HL-60/S4 treated with retinoic acid at 250 ng/mL for 4 days and 3 days (cell line): ENCODE data around the gene CNPY4.

Experiments used
- in situ Hi-C: fragments of 300-500 bp; cut with MboI; formaldehyde crosslinking; loops from 2 replicates; pipeline ENCODE4 v1.7.0; 2022; ENCODE audit warnings: low sequenced_read_pairs

Gene CNPY4, protein sequence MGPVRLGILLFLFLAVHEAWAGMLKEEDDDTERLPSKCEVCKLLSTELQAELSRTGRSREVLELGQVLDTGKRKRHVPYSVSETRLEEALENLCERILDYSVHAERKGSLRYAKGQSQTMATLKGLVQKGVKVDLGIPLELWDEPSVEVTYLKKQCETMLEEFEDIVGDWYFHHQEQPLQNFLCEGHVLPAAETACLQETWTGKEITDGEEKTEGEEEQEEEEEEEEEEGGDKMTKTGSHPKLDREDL

DNA sequence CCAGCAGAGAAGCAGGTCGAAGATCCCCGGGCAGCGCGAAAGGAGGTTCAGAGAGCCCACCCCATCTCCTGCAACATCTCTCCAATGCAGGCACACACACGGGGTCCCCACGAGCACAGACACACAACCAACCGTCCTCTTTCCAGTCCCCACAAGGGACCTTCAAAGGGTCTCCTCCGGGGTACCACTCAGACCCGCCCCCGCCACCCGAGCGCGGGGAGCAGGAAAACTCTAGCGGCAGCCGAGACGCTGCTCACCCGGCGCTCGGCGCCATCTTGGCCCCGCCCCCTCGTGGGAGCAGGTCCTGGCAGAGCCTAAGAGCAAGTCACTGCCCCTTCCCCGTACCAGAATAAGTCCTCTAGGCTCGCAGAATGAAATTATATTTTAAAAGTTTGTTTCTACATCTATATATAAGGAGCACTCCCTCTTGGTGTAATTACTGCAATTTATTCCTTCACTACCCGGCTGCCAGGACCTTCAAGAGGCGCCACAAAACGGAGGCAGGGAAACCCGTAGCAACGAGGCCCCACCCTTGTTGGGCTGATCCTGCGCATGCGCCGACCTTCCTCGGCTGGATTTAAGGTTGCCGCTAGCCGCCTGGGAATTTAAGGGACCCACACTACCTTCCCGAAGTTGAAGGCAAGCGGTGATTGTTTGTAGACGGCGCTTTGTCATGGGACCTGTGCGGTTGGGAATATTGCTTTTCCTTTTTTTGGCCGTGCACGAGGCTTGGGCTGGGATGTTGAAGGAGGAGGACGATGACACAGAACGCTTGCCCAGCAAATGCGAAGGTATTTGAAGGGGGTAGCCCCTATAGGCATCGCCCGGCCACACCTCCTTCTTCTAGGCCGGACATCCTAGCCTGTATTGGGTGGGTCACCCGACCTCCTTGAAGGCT is at the start of gene CNPY4, which contains the start of gene TAF6:
TSS of gene CNPY4 (plus strand) at position 563 of the 898 bp plus-strand sequence. CDS start at position 674, 111 bp downstream.
TSS of gene TAF6 (minus strand) at position 287 of the 898 bp plus-strand sequence. CDS start 5,149 bp downstream, outside the sequence.
- in situ Hi-C loops, result no loop called here

DNA sequence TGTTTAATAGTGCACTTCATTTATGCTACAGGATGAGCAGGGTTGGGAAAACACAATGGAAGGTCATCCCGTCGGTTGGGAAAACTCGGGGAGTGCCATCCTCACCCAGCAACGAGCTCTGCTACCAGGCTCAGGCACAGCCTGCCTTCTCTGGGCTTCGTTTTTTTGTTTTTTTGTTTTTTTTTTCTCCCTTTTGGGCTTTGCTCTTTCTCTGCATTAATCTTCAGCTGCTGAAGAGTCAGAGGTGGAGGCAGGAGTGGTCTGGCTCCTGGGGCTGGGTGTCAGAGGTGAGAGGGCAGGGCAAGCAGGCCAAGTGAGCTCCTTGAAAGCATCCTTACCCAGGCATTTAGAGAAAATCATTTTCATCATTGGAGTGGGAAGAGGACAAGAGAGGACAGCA is 49.4 kb upstream of the CNPY4 start:
- in situ Hi-C loops, result no loop called here

DNA sequence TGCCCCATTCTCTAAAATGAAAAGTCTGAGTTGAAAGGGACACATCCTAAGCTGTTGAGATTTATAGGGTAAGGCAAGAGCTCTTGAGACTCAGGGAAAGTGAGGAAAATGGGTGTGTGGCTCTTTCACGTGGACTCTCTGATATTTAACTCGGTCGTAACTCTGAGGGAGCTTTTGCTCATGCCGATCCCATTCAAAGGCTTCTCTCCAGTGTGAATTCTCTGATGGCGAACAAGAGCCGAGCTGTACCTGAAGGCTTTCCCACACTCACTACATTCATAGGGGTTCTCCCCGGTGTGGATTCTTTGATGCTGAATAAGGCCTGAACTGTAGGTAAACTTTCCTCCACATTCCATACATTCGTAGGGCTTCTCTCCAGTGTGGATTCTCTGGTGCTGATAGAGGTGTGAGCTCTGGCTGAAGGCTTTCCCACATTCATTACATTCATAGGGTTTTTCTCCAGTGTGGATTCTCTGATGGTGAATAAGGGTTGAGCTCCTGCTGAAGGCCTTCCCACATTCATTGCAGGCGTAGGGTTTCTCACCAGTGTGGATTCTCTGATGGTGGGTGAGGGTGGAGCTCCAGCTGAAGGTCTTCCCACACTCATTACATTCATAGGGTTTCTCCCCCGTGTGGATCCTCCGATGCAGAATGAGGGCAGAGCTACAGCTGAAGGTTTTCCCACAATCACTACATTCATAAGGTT is 48.3 kb upstream of the CNPY4 start:
- in situ Hi-C loops, result no loop called here

DNA sequence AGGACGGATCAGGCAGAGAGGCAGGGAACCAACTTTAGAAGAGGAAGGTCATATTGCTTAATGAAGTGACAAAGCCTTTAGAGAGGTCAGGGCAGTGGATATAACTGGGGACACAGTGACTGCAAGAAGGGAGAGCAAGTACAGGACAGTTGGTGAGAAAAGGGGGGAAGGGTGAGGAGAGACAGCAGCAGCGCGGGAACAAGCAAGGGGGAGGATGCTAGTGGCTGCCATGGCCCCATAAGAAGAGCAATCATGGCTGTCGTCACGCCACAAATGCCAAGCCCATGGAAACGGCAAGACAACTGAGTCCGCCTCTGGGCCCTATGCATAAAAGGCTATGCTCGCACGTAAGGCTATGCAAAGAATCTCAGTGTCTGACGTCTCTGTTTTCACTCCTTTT is 47.0 kb upstream of the CNPY4 start:
- in situ Hi-C loops, result no loop called here

GRCh38 chr7:100074841-100075240 is 44.6 kb upstream of the CNPY4 start:
- in situ Hi-C loops, result no loop called here

DNA sequence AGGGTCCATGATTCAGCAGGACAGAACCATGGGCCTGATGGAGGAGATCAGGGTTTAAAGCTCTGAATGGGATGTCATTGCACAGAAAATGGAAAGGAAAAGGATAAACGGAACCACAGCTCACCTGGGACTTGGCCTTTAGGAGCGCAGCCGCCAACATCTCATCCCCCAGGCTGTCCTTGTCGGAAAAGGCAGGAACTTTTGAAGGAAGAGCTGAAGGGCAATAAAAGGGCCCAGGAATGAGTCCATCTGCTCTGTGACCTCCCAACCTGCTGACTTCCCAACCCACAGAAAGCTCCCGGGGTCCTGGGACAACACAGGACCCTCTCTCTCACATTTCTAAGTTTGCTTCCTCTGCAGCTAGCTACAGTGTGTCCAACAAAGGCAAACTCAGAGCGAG is 44.0 kb upstream of the CNPY4 start:
- in situ Hi-C loops, result no loop called here

- in situ Hi-C loops, result no loop called here
Observed at GRCh38 chr7:100077205-100077604, 42.2 kb upstream of the CNPY4 start.

DNA sequence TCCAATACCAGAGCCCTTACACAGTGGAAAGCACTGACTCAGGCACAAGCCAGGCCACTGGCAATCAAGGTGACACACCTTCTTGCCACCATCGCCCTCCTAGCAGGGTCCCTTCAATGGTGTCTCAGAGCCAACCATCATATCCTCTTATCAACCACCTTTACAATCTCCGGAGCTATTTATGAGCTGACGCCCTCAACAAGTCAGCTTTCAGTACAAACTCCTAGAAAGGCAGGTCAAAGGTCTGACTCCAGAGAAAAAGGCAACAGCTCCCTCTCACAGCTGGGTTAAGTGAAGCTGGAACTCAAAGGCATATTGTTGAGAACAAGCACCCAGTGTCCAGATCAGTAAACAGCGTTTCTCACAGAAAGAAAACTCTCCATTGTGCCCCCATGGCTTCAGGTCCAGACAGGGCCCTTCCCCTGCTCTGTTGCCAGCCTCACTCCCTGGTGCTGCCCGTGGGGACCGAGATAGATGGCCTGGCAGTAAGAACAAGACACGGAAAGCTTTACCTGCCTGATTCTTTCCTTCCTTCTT is 40.3 kb upstream of the CNPY4 start:
- in situ Hi-C loops, result no loop called here

DNA sequence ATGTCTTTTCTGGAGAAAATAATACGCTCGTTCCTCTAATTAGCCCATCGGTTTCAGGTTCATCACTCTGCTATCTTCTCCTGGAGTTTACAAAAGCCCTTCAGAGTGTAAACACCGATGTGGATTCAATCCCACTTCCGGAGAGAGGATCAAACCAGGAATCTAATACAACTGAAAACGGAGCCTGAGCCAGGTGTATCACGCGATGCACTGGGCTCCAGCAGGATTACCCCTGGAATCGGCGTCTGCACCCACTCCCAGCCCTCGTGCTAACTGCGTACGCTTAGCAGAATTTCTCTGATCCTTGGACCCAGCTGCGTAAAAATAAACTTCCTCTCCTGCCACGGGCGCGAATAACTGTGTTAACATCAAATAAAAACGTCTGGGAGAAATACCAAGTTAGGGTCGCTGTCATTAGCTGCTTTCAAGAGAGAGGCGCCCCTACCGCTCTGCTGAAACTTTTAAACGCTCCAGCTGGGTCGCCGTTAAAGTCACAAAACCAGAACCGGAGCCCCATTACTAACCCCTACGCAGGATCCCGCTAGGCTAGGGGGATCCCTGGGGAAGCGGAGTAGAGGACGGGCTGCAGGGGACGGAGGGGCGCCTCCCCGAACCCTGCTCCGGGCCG is 38.4 kb upstream of the CNPY4 start:
- in situ Hi-C loops, result no loop called here

DNA sequence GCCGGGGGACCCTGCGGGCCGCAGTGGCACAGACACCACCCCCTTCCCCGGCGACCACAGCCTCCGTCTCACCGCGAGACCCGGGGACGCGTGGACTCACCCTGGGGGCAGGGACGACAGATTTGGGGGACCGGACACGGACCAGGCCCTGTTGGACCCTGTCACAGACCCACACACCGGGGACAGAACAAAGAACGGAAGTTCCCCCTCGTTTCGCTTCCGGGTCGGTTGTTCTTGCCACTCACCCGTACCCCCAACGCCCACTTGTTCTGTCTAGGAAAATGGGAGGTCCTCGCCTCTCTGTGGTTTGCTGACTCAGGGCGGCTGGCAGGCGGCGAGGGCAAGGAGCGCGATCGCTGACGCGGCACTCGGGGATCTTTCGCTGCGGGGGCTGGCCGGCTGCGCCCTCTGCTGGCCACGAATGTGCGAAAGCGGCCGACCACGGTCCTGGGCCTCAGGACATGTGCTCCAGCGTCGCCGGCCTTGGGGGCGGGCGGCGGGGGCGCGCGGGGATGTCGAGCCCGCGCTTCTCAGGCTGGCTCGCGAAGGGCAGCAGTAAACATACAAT is 37.8 kb upstream of the CNPY4 start, which contains the start of gene ZNF3:
TSS of gene ZNF3 (minus strand) at position 189 of the 568 bp plus-strand sequence. CDS start 4,366 bp downstream, outside the sequence.
- in situ Hi-C loops, result no loop called here

DNA sequence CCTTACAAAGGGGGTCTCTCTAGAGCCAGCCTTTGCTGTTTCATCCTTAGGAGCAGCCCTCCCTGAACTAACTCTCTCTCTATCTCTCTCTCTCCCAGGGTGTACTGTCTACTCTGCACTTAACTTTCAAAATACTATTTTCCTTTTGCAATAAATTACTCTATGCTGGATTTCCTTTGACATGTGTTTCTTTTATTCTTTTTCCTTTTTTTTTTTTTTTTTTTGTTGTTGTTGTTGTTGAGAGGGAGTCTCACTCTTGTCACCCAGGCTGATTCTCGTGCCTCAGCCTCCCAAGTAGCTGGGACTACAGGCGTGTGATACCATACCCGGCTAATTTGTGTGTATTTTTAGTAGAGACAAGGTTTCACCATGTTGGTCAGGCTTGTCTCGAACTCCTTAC is 36.5 kb upstream of the CNPY4 start:
- in situ Hi-C loops, result no loop called here

GRCh38 chr7:100085515-100085914 is 33.9 kb upstream of the CNPY4 start:
- in situ Hi-C loops, result no loop called here

- in situ Hi-C loops, result no loop called here
Observed at GRCh38 chr7:100087055-100087750, 32.2 kb upstream of the CNPY4 start.

GRCh38 chr7:100088095-100088620 is 31.3 kb upstream of the CNPY4 start:
- in situ Hi-C loops, result no loop called here

DNA sequence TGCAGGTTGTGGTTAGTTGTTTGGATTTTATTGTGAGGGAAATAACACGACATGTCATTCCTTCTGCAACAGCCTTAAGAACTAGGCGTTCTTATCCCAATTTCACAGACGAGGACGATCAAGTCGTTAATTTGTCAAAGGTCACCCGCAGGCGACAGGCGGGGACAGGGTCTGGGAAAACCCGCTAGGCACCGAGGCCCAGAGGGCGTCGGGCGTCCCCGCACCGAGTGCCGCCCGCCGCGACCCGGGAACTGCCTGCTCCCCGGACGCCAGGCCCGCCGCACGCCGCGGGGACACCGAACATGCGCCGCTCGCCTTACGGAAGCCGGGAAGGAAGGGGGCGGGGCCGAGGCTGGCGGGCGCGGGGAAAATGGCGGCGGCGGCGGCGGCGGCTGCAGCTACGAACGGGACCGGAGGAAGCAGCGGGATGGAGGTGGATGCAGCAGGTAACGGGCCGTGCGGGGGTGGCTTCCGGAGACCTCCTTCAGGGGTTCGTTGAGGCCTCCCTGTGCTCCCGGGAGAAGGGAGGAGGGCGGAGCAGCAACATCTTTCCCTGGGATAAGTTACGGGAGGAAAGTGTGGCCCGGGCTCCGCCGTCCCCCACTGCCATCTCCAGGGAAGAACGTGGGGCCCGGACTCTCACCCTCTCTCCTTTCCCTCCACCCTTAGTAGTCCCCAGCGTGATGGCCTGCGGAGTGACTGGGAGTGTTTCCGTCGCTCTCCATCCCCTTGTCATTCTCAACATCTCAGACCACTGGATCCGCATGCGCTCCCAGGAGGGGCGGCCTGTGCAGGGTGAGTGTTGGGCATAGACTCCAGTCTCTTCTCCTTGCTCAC is 30.6 kb upstream of the CNPY4 start, which contains the start of gene COPS6:
TSS of gene COPS6 (plus strand) at position 349 of the 837 bp plus-strand sequence. CDS start at position 371, 22 bp downstream.
- in situ Hi-C loops, result no loop called here

DNA sequence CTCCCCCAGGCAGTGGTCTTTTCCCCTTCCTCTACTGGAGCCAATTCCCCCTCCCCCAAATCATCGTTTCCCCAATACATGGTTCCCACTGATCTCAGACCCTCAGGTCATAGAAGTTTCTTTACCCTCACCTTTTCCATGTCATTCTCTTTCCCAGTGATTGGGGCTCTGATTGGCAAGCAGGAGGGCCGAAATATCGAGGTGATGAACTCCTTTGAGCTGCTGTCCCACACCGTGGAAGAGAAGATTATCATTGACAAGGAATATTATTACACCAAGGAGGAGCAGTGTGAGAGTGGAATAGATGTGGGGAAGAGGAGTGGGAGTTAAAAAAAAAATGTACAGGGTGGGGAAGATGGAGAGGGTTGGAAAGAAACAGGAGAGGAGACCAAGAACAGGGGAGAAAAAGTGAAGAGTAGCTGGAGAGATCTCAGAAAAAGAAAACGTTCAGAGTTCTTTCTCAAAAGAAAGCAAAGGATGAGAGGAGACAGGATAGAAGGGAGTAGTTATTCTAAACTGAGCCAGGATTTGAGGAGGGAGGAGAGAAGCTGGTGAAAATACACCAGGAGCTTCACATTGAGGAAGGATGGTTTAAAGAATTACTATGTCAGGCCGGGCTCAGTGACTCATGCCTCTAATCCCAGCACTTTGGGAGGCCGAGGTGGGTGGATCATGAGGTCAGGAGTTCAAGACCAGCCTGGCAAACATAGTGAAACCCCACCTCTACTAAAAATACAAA is 29.8 kb upstream of the CNPY4 start:
- in situ Hi-C loops, result no loop called here

- in situ Hi-C loops, result no loop called here
Observed at GRCh38 chr7:100090527-100091410, 28.7 kb upstream of the CNPY4 start.
